Endothelial cell of umbilical vein (primary cell): ENCODE results near the gene MAGI1. TPM values are rescaled to one million over a fixed set of nuclear protein-coding genes. Genes with fewer than 3 reads are reported as not detected.

Source experiments
- BruUV-seq: library from RNA; stranded (reverse); fragments of 400-500 nt; replicated peaks from 2 replicates; lab custom pipeline; 2021; lab: Mats Ljungman, UMichigan
- CTCF ChIA-PET: fragments of 300-600, 350-600 bp; sonication (Branson Sonifier 250); formaldehyde crosslinking; loops from one replicate; lab custom pipeline; 2021; ENCODE audit warnings: antibody characterized with exemption, inconsistent platforms; lab: Charles Lee
- POLR2A ChIA-PET: fragments of 300-600, 350-600 bp; sonication (Branson Sonifier 250); formaldehyde crosslinking; loops from one replicate; lab custom pipeline; 2021; ENCODE audit warnings: antibody characterized with exemption, inconsistent platforms; lab: Charles Lee
- DNase-seq: peaks from one replicate; pipeline ENCODE4 v3.0.0-alpha.2; 2011; ENCODE audit warnings: low read depth, low spot score
- FAIRE-seq: peaks from 2 replicates; lab custom pipeline; 2011; peaks lifted over from hg19 to GRCh38; lab: Jason Lieb, UNC
- H2AFZ ChIP-seq: 2 replicates; pipeline ENCODE4 v1.6.0; 2012; ENCODE audit warnings: low read depth, low read length, control low read depth, inconsistent platforms
- H3K27ac ChIP-seq: 2 replicates; pipeline ENCODE4 v1.5.1; 2011; ENCODE audit warnings: low read depth, mild to moderate bottlenecking, control low read depth, low read length, moderate library complexity; ENCODE audit not compliant: insufficient read depth
- H3K27me3 ChIP-seq, 2 experiments: 2 replicates each; pipeline versions ENCODE4 v1.6.0 to v1.6.1; 2011; ENCODE audit warnings: low read length in 2 of 2, mixed read lengths in 1 of 2; ENCODE audit not compliant: control insufficient read depth in 2 of 2, insufficient read depth in 2 of 2
- H3K36me3 ChIP-seq, 2 experiments: 2 replicates in 1 of 2; 3 replicates in 1 of 2; pipeline ENCODE4 v1.5.1; 2011; ENCODE audit warnings: low read length in 2 of 2, mild to moderate bottlenecking in 1 of 2, moderate library complexity in 1 of 2; ENCODE audit not compliant: control insufficient read depth in 2 of 2, insufficient read depth in 2 of 2; ENCODE audit errors: extremely low read depth in 1 of 2
- H3K4me1 ChIP-seq: 3 replicates; pipeline ENCODE4 v1.5.1; 2011; ENCODE audit warnings: mild to moderate bottlenecking, low read length; ENCODE audit not compliant: control insufficient read depth, insufficient read depth; ENCODE audit errors: extremely low read depth
- H3K4me2 ChIP-seq: 2 replicates; pipeline ENCODE4 v1.6.1; 2011; ENCODE audit warnings: low read length, control low read depth, mixed read lengths; ENCODE audit not compliant: insufficient read depth
- H3K4me3 ChIP-seq, 3 experiments: fragments of 200-600 bp in 1 of 3; sonication (generic), shearing (Covaris generic) in 1 of 3; replicated peaks in 1 of 3; 2 replicates each; pipeline ENCODE4 v1.5.1; 2011 to 2016; ENCODE audit warnings: control low read depth in 3 of 3, low read length in 3 of 3, mild to moderate bottlenecking in 2 of 3, inconsistent platforms in 1 of 3, low read depth in 1 of 3, moderate library complexity in 1 of 3; ENCODE audit not compliant: insufficient read depth in 1 of 3
- H3K79me2 ChIP-seq: 2 replicates; pipeline ENCODE4 v1.6.0; 2012; ENCODE audit warnings: low read length, inconsistent platforms; ENCODE audit not compliant: control insufficient read depth, insufficient read depth
- H3K9ac ChIP-seq: replicated peaks from 2 replicates; pipeline ENCODE3; 2011; ENCODE audit warnings: low read length, control low read depth; ENCODE audit not compliant: insufficient read depth; ENCODE audit errors: extremely low read depth
- H3K9me1 ChIP-seq: replicated peaks from 3 replicates; pipeline ENCODE4 v1.6.0; 2011; ENCODE audit warnings: mild to moderate bottlenecking, low read length; ENCODE audit not compliant: control insufficient read depth, insufficient read depth; ENCODE audit errors: extremely low read depth
- H3K9me3 ChIP-seq: replicated peaks from 2 replicates; pipeline ENCODE4 v1.5.1; 2012; ENCODE audit warnings: low read length, inconsistent platforms; ENCODE audit not compliant: control insufficient read depth, insufficient read depth
- H4K20me1 ChIP-seq: replicated peaks from 2 replicates; pipeline ENCODE3; 2011; ENCODE audit warnings: mild to moderate bottlenecking, low read length; ENCODE audit not compliant: control insufficient read depth, insufficient read depth; ENCODE audit errors: extremely low read depth
- EZH2 ChIP-seq: IDR thresholded peaks from 2 replicates; pipeline ENCODE4 v1.6.1; 2012; ENCODE audit warnings: borderline replicate concordance, low read depth, mild to moderate bottlenecking, moderate library complexity, low read length, inconsistent platforms; ENCODE audit not compliant: severe bottlenecking
- FOS ChIP-seq: IDR thresholded peaks from 2 replicates; pipeline ENCODE4 v1.6.1; 2011; ENCODE audit warnings: mild to moderate bottlenecking, low read length, moderate library complexity, borderline replicate concordance; ENCODE audit not compliant: insufficient read depth
- GATA2 ChIP-seq: IDR thresholded peaks from 2 replicates; pipeline ENCODE4 v1.7.0; 2011; ENCODE audit warnings: low read depth, mild to moderate bottlenecking, moderate library complexity, mixed read lengths, low read length; ENCODE audit not compliant: insufficient read length, insufficient read depth
- JUN ChIP-seq: IDR thresholded peaks from 2 replicates; pipeline ENCODE4 v1.6.1; 2011; ENCODE audit warnings: borderline replicate concordance, low read depth; ENCODE audit not compliant: insufficient read length, insufficient read depth
- MYC ChIP-seq: IDR thresholded peaks from one replicate; pipeline ENCODE4 v1.6.1; 2011; ENCODE audit warnings: mild to moderate bottlenecking, low read depth, low read length
- POLR2A ChIP-seq: IDR thresholded peaks from 2 replicates; pipeline ENCODE4 v1.6.1; 2012; ENCODE audit warnings: low read depth, mild to moderate bottlenecking, control low read depth, low read length
- POLR2AphosphoS5 ChIP-seq: IDR thresholded peaks from 2 replicates; pipeline ENCODE4 v1.6.1; 2012; ENCODE audit warnings: low read depth, mild to moderate bottlenecking, control low read depth, low read length, moderate library complexity; ENCODE audit not compliant: insufficient read depth
- dilution Hi-C: fragments of 300-500 bp; cut with MboI; formaldehyde crosslinking; loops from one replicate; pipeline ENCODE4 v1.15.0; 2019; ENCODE audit warnings: low sequenced_read_pairs; ENCODE audit not compliant: extremely low pct_ligation_motif_present
- intact Hi-C: fragments of 100-400 bp; cut with micrococcal nuclease; formaldehyde crosslinking; loops from one replicate; pipeline ENCODE4 v1.10.0; 2022
- polyA plus RNA-seq, 4 experiments: library from polyadenylated mRNA; depleted of rRNA in 3 of 4; stranded (reverse) in 3 of 4; unstranded in 1 of 4; fragments of >200 nt; gene quantifications; 2 replicates each; pipeline versions ENCODE4 v1.2.1 to v1.2.3, GENCODE V29; 2011 to 2012; ENCODE audit warnings: missing spikeins in 1 of 4
- total RNA-seq: library from RNA; stranded (reverse); gene quantifications from 2 replicates; pipeline ENCODE4 v1.2.3, GENCODE V29; 2021
- TF ChIP-seq, protein P1 (sequence below), 2 donors: IDR thresholded peaks; 1 replicate in 1 of 2; 2 replicates in 1 of 2; pipeline ENCODE4 v1.5.1; 2011; ENCODE audit warnings: low read length in 2 of 2, mild to moderate bottlenecking in 2 of 2, moderate library complexity in 2 of 2, control low read depth in 1 of 2, inconsistent platforms in 1 of 2, low read depth in 1 of 2; ENCODE audit not compliant: insufficient read depth in 1 of 2; ENCODE audit errors: extremely low read depth in 1 of 2
- TF ChIP-seq, protein P2 (sequence below): IDR thresholded peaks from 2 replicates; pipeline ENCODE4 v1.6.1; 2011; ENCODE audit not compliant: insufficient read depth, insufficient read length

The MAGI1 gene
- total and polyA plus RNA-seq, 2 donors (not counting 3 experiments of a cell fraction or from before 2014, with no cell fraction given), result 10.1 to 47.9 TPM

DNA sequence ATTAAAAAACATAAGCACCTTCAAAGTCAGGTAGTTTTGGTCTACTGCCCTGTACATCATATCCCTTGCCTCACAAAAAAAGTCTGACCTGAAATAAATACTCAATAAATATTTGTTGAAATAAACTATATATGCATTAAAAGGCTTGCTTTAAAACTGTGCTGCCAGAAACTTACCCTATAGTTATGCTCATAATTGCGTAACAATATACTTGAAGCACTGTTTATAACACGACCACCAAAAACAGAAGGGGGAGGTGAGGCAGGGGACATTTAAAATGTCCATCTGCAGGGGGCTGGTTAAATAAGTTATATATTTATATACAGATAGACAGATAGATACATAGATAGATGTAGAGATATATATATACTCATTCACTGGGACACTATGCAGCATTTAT is 549.5 kb downstream of the MAGI1 start:
- Histone ChIP-seq H4K20me1 (peaks cover 4% of the 10 kb centered on the region), H3K9me1 (no peaks in the 10 kb centered on the region), H3K27me3 (peaks cover 0 to 2% of the 10 kb centered on the region in 2 experiments), H2AFZ (no peak overlapping the region), H3K27ac (no peak overlapping the region), H3K79me2 (no peaks in the 10 kb centered on the region), H3K4me2 (no peak overlapping the region), H3K4me3 (no peak overlapping the region), H3K4me1 (no peaks in the 10 kb centered on the region), H3K9me3 (no peaks in the 10 kb centered on the region), H3K9ac (no peak overlapping the region), H3K36me3 (no peaks in the 10 kb centered on the region)
- dilution Hi-C loops (no loop called here), intact Hi-C loops (no loop called here)
- ChIA-PET CTCF (no interaction called here), POLR2A (no interaction called here)
- TF ChIP-seq MYC (no peak), JUN (no peak), GATA2 (no peak), FOS (no peak)
- no peak for DNase-seq
- no TSS peak for BruUV-seq
- no peak for FAIRE-seq

DNA sequence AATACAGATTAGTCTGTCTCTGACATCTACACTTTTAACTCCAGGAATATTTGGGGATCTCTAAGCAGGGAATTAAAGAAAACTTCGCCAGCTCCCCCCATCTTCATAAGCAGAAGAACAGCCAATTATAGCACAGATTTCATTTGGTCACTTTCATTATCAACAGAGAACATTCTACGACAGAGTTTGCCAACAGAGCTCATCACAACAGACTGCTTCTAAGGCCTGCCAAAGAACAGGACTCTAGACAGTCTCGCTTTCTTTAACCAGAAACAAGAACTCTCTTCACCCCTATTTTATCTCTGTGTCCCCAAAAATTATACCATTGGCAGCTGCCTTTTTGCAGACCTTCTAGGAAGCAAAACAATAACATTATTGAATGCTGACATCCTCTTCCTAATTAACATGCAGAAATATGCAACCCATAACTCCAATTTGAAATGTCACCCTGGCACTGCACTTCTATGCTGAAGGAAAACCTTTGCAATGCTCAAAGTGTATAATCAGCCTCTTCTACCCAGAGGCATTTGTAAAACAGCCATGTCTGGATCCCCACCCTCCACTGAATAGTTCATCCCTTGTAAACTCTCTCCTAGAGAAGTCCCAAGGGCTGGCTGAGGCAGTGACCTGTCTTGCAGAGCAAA is 552.8 kb downstream of the MAGI1 start:
- Histone ChIP-seq H3K36me3 (no peaks in the 10 kb centered on the region), H4K20me1 (peaks cover 11% of the 10 kb centered on the region), H2AFZ (no peak overlapping the region), H3K4me2 (no peak overlapping the region), H3K9me1 (no peaks in the 10 kb centered on the region), H3K4me3 (no peak overlapping the region), H3K79me2 (no peaks in the 10 kb centered on the region), H3K4me1 (no peaks in the 10 kb centered on the region), H3K9me3 (no peaks in the 10 kb centered on the region), H3K27me3 (peaks cover 0 to 2% of the 10 kb centered on the region in 2 experiments), H3K9ac (no peak overlapping the region), H3K27ac (no peak overlapping the region)
- no peak for FAIRE-seq
- DNase-seq, result no peak
- intact Hi-C loops (no loop called here), dilution Hi-C loops (no loop called here)
- POLR2A ChIA-PET, result no interaction called here
- TF ChIP-seq, protein P1, sequence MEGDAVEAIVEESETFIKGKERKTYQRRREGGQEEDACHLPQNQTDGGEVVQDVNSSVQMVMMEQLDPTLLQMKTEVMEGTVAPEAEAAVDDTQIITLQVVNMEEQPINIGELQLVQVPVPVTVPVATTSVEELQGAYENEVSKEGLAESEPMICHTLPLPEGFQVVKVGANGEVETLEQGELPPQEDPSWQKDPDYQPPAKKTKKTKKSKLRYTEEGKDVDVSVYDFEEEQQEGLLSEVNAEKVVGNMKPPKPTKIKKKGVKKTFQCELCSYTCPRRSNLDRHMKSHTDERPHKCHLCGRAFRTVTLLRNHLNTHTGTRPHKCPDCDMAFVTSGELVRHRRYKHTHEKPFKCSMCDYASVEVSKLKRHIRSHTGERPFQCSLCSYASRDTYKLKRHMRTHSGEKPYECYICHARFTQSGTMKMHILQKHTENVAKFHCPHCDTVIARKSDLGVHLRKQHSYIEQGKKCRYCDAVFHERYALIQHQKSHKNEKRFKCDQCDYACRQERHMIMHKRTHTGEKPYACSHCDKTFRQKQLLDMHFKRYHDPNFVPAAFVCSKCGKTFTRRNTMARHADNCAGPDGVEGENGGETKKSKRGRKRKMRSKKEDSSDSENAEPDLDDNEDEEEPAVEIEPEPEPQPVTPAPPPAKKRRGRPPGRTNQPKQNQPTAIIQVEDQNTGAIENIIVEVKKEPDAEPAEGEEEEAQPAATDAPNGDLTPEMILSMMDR (IDR thresholded peaks at IDR 0.05; ENCODE audit: extremely low read depth in 1 of 2, insufficient read depth in 1 of 2, low read depth in 1 of 2, low read length in 2 of 2), result no peak
- no peak for TF ChIP-seq FOS
- TF ChIP-seq MYC, result no peak
- no peak for TF ChIP-seq EZH2
- TF ChIP-seq GATA2, result no peak
- TF ChIP-seq, protein P2, sequence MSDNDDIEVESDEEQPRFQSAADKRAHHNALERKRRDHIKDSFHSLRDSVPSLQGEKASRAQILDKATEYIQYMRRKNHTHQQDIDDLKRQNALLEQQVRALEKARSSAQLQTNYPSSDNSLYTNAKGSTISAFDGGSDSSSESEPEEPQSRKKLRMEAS, result no peak
- no peak for TF ChIP-seq POLR2A
- TF ChIP-seq JUN, result no peak
- no peak for TF ChIP-seq POLR2AphosphoS5
- CTCF ChIA-PET, result interaction anchor here (1.0 to 1.3 kb wide), 2 partner anchors 10 to 144 kb away, joined by 3 read pairs; no protein-coding TSS in a partner anchor
- no TSS peak for BruUV-seq
